ENCODE measurements around the gene IKZF4.
"Not testable (repeated sequence)": the region's sequence is repeated elsewhere in the genome, so short reads cannot be mapped to it uniquely, and the experiment has no call there.

The IKZF4 gene

DNA sequence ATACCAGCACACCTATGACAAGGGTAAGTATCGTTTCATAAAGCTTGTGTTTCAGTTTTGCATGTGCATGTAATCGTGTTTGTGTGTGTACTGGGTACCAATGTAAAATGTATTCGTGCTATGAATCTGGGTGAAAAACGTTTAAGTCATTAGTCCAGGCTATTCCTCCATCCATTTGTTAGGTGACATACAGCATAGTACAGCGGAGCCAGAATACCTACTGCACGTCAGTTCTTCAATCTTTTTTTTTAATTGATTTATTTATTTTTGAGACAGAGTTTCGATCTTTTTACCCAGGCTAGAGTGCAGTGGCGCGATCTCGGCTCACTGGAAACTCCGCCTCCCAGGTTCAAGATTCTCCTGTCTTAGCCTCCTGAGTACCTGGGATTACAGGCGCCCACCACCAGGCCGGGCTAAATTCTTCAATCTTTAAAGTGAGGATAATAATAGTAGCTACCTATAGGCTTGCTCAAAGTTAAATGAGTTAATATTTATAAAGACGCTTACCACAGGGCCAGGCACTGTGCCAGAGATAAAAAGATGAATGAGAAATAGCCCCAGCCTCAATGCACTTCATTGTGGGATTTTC lies 20.2 kb downstream of the IKZF4 start:
- DNase-seq, result no peak

DNA sequence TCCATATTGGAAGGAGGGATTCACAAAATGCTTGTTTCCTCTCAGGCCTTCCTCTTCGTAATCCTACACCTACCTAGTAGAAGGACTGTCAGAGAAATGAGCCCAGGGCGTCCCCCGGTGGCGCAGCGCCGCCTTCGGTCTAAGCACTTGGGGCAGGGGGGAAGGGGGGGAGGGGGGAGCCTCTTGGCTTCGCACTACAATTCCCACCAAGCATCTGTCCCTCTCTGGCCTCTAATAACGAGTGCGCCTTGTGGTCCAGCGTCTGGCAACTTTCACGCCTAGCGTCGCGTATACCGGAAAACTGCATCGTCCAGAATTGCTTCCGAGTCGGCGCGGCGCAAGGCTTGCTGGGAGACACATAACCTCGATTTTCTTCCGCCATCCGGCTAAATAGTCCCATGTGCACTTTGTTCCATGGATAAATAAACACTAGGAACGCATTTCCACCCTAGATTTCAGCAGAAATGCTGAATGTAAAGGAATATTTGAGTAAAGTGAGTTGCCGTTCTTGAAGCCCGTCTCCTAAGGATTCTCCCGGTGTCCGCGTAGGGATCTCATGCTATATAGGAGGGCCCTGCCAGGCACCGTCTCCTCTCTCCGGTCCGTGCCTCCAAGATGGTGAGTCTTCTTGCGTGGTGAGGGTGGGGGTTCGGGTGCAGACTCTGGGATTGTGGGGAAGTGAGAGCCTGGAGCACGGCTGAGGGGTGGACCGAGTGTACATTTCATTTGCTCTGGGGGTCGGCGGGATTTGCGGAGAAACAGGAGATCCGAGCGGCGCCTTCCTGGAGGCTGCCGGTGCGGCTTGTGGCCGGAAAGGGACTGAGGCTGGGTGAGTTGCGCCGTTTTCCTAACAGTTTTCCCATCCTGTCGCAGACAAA lies 20.9 kb downstream of the IKZF4 start, which contains the start of gene RPS26:
Gene RPS26 (plus strand): TSS at position 367 of the 878 bp plus-strand sequence. CDS start 249 bp downstream, at position 616.
- peak; percentile 83 to 98 for DNase-seq

DNA sequence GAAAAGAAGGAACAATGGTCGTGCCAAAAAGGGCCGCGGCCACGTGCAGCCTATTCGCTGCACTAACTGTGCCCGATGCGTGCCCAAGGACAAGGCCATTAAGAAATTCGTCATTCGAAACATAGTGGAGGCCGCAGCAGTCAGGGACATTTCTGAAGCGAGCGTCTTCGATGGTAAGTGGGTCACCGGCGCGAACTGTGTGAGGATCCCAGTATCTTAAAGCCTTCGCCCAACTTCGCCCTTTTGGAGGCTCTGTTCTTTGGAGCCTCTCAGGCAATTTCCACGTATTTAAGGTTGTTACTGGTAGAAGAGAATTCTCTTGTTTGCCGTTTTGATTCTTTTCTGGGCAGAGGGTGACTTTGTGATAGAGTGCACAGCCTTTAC lies 21.6 kb downstream of the IKZF4 start:
- DNase-seq, result not testable (repeated sequence)

DNA sequence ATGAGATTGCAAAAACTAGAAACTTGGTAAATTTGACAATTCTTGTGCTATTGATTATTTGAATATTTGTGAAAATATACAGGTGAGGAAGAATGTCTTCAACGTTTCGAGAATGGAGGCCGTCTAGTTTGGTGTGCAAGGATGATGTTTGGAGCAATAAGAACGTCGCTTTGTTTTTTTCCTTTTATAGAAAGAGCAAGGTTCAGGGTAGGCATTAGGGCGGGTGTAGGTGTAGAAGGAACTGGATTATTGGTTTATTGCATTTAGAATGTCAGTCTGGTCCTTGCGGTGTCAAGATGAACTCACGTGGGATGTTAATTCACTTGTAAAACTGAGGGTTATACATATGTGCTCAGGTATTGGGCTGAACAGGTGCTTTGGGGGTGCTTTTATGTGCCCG lies 22.0 kb downstream of the IKZF4 start:
- no peak for DNase-seq

DNA sequence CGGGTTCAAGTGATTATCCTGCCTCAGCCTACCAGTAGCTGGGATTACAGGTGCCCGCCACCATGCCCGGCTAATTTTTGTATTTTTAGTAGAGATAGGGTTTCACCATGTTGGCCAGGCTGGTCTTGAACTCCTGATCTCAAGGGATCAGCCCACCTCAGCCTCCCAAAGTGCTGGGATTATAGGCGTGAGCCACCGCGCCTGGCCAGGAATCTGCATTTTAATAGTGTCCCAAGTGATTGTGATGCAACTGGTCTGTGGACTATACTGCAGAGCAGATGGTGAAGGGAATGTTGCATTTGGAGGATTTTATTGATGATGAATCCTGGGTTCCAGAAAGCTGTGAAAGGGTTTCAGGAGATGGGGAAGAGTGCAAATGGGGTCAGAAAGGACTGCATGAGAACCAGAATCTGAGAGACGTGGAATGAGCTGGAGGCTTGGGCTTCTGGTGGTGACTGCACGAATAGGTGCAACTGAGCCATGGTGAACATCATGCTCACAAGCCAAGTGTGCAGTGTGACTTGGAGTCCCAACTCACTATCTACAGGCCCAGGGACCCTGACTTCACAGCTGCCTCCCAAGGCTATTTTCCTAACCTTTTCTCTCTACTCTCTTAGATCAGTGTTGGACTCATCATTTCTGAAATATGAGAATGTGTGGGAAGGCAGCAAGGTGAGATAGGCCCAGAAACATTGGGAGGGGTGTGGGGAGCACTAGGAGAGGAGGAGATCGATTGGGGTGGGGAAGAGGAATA lies 25.4 kb downstream of the IKZF4 start:
- no peak for DNase-seq

DNA sequence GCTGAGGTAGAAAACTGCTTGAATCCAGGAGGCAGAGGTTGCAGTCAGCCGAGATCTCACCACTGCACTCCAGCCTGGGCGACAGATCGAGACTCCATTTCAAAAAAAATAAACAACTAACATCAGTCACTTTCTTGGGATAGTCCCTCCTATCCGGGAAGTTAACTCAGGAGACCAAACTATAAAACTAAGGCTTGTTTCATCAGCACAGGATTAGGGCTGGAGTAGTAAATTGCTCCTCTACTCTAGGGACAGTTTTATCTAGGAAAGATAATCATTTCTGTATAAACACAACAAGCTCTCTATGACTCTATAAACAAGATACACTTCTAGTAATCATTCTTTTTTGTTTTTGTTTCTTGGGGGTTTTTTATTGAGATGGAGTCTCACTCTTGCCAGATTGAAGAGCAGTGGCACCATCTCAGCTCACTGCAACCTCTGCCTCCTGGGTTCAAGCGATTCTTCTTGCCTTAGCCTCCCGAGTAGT lies 32.6 kb downstream of the IKZF4 start:
- DNase-seq, result no peak

DNA sequence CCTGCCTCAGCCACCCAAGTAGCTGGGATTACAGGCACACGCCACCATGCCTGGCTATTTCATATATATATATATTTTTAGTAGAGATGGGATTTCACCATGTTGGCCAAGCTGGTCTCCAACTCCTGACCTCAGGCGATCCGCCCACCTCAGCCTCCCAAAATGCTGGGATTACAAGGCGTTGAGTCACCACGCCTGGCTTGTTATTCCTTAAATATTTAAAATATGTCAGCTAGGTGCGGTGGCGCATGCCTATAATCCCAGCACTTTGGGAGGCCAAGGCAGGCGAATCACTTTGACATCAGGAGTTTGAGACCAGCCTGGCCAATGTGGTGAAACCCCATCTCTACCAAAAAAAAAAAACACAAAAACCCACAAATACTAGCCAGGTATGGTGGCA lies 39.1 kb downstream of the IKZF4 start:
- DNase-seq, result not testable (repeated sequence)

DNA sequence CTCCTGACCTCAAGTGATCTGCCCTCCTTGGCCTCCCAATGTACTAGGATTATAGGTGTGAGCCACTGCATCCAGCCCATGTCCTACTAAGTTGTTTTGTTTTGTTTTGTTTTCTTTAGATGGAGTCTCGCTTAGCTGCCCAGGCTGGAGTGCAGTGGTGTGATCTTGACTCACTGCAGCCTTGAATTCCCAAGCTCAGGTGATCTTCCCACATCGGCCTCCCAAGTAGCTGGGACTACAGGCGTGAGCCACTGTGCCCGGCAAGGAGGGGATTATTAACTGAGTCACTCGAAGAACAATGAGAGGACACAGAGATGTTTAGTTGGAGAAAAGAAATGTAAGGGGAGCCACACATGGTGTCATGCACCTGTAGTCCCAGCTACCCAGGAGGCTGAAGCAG lies 41.1 kb downstream of the IKZF4 start:
- DNase-seq, result no peak

DNA sequence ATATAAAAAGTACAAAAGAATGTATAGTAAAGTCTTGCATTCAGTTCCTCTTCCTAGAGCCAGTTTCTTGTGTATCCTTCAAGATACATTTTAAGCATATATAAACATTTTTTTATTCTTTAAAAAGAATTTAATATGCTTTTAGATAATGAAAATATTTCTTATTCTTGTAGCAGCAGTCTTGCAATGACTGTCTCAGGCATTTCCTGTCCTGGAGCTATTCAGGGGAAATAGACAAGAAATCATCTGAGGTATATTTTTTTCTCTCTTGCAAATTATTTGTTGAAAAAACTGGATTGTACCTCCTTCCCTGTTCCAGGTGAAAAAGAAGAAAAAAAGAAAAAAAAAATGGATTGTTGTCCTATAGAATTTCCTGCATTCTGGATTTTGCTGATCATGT lies 42.2 kb downstream of the IKZF4 start:
- no peak for DNase-seq

DNA sequence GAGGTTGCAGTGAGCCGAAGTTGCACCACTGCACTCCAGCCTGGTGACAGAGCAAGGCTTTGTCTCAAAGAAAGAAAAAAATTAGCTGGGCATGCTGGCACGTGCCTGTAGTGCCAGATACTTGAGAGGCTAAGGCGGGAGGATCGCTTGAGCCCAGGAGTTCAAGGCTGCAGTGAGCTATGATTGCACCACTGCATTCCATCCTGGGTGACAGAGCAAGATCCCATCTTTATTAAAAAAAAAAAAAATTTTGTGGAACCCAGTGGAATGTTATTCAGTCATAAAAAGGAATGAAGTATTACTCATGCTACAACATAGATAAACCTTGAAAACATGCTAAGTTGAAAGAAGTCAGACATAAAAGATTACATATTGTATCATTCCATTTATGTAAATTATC lies 50.8 kb downstream of the IKZF4 start:
- DNase-seq, result no peak

DNA sequence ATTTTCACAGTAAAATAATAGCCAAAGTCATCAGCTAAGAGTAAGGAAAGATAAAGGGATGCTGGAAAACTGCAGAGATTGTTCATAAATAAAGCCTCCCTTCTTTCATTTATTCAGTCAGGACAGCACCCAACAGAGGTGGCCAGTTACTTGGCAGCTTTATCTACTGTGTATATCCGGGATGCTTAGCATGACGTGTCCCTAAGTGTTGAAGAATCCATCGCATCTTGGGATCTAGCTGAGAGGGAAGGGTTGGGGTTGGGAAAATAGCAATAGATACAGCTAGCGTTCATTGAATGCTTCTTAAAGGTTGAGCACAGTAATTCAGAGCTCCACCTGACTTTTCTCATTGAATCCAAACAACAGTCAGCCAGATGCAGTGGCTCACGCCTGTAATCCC lies 53.6 kb downstream of the IKZF4 start:
- no peak for DNase-seq

DNA sequence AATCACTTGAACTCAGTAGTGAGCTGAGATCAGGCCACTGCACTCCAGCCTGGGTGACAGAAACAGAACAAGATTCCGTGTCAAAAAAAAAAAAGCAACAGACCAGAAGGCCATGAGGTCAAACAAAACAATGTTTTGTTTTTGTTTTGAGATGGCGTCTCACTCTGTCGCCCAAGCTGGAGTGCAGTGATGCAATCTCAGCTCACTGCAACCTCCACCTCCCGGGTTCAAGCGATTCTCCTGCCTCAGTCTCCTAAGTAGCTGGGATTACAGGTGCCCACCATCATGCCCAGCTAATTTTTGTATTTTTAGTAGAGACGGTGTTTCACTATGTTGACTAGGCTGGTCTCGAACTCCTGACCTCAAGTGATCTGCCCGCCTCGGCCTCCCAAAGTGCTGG lies 57.1 kb downstream of the IKZF4 start:
- DNase-seq, result not testable (repeated sequence)

DNA sequence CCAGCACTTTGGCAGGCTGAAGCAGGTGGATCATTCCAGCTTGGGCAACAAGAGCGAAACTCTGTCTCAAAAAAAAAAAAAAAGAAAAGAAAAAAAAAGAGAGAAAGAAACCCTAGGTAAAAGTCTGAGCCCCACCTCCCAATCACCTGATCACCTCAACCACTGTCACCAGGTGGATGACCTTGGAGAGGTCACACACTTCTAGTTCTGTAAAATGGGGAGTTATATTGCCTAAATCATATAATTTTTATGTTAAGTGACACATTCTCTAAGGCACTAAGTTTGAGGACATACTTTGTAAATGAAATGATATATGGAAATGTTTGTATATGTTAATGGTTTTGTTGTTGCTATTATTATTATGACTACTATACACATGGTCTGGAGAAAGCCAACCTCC lies 57.6 kb downstream of the IKZF4 start:
- no peak for DNase-seq

DNA sequence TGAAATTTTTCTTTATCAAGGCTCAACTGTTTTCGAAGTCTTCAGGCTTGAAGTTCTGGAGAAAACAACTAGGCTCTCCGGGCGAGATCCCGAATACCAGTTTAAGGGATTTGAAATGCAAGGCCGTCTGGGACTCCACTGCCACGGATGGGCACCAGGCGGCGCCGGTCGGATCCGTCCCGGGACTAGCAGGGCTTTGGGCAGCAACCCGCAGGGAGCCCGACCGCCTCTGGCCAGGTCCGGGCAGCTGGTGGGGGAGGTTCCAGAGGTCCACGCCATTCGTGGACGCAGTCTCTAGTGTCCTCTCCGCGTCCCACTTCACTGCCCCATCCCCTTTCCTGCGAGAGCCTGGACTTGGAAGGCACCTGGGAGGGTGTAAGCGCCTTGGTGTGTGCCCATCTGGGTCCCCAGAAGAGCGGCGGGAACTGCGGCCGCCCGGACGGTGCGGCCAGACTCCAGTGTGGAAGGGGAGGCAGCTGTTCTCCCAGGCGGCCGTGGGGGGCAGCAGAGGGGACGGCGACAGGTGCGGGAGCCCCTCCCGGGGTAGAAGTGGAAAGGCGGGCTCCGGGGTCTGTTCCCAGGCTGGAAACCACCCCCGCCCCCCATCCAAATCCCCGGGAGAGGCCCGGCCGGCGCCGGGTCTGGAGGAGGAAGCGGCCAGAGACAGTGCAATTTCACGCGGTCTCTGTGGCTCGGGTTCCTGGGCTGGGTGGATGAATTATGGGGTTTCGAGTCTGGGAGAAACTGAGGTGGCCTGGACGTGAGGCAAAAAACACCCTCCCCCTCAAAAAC lies 58.3 kb downstream of the IKZF4 start:
- peak; percentile 4 to 49 for DNase-seq

DNA sequence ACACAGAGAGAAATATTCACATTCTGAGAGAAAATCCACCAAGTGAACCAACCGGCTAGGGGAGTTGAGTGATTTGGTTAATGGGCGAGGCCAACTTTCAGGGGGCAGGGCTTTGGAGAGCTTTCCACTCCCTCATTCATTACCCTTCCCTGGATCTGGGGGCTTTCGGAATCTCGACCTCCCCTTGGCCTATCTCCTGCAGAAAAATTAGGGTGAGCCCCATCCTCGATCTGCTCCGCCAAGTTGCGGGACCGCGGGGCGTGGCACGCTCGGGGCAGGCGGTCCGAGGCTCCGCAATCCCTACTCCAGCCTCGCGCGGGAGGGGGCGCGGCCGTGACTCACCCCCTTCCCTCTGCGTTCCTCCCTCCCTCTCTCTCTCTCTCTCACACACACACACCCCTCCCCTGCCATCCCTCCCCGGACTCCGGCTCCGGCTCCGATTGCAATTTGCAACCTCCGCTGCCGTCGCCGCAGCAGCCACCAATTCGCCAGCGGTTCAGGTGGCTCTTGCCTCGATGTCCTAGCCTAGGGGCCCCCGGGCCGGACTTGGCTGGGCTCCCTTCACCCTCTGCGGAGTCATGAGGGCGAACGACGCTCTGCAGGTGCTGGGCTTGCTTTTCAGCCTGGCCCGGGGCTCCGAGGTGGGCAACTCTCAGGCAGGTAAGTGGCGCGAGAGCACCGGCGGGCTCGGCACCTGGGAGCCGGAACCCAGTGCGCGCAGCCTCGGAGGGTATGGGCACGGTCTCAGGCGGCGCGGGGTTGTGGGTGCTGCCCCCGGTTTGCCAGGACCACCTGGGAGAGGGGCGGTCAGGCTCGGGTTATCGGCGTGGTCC lies 59.1 kb downstream of the IKZF4 start, which contains the start of gene ERBB3:
Gene ERBB3 (plus strand): TSS at position 443 of the 833 bp plus-strand sequence. CDS start 136 bp downstream, at position 579.
- DNase-seq, result peak; percentile 66 to 67

DNA sequence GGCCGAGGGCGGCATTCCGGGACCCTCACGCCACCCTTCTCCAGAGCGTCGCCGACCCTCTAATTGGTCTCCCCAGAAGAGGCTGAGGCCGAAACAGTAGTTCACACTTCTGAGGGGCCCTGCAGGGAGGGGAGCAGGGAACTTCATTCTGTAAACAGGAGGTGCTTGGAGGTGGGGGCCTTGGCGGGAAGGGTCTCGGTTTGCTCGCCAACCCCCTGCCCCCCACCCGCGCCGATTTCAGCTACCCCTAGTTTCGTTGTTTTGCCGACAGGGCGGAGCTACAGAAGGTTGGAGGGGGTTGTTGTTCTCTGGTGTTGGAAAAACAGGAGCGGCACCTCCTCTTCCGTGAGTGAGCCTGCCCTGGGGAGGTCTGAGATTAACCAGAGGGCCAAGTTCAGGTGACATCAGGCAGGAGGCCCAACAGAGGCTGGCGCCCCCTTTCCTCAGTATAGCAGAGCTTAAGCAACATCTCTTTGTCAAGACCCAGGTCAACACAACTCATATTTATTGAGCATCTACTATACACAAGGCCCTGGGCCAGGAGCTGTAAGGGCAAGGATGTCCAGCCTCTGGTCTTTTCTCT lies 59.8 kb downstream of the IKZF4 start:
- no peak for DNase-seq

DNA sequence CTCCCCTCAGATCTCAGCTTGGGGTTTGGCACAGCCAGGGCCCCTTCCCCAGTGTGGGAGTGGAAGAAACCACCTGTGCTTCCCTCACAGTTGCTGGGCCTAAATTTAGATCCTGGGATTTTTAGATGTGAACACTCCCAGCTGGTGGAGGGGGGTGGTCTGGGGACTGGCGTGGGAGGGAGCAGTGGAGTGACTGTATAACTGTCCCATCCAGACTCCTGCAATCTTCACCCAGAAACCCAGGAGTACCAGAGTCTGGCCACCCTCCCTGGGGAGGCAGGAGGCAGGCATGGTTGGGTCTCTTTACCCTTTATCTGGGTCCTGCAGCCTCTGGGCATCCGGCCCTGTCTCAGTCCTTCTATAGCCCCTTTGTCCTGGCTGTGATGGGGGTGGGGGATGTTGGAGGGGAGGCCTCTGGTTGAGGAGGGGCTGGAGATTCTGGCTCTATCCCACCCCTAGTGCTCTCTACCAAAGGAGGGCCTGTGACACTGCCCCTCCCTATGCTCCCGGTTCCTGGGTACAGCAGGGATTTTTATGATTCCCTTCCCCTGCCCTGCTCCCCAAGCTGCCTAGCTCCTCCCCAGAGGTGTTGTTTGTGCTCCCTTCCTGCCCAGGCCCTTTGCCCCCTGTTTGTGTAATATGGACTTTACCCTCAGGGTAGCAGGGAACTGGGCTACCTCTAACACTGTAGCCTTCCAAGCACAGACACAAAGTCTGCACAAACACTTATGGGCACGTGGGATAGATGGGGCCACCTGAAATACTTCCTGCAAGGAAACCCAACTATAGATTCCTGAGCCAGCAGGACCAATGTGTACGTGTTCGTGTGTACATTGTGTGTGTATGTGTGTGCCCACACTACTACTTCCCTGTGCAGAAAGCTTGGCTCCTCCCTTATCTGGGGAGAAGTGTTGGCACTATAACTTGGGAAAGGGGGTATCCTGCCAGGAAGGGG lies 60.8 kb downstream of the IKZF4 start:
- DNase-seq, result no peak

DNA sequence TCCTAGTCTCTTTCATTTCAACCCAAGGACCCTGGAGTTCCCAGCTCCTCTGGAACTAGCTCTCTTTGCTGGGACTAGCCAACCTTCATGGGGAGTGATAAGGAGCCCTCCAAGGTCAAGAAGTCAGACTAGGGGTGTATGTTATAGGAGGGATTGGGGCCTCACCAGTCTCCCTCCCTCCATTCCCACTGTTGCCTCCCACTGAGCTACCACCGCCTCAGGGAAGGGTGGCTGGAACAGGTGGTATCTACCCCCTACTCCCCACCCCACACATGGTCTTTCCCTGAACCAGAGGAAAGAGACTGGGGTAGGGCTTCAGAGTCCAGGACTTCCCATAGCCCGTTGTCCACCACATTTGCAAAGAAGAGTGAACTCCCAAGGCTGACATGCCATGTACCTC lies 61.5 kb downstream of the IKZF4 start:
- no peak for DNase-seq

DNA sequence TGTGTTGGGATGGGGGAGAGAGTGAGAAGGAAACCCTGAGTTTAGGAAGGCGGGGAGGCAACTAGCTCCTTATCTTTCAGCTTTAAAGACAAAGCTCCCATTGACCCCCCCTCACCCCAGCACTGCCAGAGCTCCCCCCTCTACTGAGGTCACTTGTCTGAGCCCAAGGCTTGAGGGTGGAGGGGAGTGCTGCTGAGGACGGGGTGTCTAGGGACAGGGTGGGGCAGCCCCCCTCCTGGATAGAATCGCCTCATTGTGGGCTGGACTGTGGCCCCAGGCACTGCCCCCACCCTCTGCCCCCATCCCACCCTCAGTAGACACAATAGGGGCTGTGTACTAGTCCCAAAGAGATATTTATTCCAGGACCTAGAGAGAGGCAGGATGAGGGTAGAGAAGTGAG lies 62.1 kb downstream of the IKZF4 start:
- no peak for DNase-seq

DNA sequence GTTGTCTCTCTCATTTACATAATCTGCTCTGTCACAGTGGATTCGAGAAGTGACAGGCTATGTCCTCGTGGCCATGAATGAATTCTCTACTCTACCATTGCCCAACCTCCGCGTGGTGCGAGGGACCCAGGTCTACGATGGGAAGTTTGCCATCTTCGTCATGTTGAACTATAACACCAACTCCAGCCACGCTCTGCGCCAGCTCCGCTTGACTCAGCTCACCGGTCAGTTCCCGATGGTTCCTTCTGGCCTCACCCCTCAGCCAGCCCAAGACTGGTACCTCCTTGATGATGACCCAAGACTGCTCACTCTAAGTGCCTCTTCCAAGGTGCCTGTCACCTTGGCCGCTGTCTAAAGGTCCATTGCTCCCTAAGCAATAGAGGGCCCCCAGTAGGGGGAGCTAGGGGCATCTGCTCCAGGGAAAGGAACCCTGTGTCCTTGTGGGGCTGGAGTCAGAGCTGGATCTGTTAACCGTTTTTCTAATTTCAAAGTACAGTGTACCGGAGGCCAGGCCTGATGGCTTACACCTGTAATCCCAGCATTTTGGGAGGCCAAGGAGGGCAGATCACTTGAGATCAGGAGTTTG lies 64.2 kb downstream of the IKZF4 start:
- no peak for DNase-seq

All from bone marrow (tissue), 2 donors.